ENCODE data around the gene ZC3H13.

The ZC3H13 gene

DNA sequence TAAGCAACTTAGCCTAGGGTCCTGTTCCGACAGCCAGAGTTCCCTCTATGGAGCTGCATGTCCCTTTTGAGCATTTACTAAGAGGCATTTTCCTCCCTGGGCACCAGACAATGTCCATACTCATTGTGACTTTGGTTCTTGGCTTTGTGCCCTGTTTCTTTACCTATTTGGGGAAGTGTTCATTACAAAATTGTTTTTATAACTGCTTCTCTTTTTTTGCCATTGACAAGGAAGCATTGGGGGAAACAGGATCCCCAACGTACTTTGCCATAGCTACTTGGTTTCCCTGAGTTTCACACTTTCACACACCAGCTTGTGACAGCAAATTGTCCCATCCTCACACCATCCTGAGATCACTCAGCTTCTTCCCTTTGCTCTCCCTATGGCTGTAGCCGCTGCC lies 119.9 kb downstream of the ZC3H13 start:
- DNase-seq, result no peak

- no peak for DNase-seq
Measured at GRCh38 chr13:45932172-45932571, 120.4 kb downstream of the ZC3H13 start.

GRCh38 chr13:45931211-45931610 lies 121.3 kb downstream of the ZC3H13 start:
- DNase-seq, result no peak

DNA sequence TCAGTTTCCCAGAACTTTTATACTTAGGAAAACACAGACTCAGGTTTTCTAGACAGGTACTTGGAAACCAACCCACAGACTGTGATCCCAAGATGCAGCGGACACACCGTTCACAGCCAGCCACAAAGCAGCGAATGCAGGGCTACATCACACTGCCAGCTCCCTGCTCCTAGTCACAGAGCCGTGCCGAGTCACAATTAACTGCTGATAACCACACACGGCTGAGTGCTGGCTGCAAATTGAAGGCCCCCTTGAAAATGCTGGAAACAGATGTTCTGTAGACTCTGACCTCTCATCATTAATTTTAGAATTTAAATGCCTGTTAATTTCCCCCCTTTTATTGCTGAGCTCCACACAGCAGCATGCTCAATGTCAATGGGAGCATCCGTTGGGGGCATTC lies 122.4 kb downstream of the ZC3H13 start:
- no peak for DNase-seq

DNA sequence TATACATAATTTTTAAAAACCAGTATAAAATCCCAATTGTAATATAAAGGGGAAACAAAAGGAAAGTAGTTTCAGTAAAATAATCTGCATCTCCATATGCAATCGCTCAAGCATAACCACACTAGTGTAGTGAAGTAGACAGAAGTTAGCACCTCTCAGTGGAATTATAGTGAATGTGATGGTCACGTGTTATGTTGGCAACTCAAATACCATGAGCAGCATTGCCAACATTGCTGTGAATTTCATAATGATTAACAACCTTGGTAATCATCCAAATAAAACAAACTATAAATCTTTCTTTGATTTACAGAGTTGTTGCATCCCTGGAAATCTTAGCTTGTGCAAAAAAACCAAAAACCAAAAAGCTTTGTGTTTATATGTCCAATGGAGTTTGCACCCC lies 123.7 kb downstream of the ZC3H13 start:
- DNase-seq, result no peak

- DNase-seq, result no peak
Measured at GRCh38 chr13:45928176-45928575, 124.4 kb downstream of the ZC3H13 start.

GRCh38 chr13:45926741-45927140 lies 125.8 kb downstream of the ZC3H13 start:
- no peak for DNase-seq

DNA sequence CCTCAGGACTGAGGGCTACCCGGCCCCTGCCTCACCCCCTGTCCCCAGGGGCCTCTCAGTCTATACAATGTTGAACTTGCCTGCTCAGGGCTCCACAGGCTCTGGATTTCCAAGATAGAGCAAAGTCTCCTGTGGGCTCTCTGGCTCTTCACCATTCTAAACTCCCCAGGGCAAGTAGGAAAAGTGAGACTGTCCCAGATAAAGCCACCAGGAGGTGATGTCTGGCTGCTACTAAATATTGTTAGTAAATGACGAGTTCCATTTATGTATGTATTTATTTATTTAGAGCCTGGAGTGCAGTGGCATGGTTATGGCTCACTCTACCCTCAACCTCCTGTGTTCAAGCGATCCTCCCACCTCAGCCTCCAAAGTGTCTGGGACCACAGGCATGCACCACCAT lies 127.4 kb downstream of the ZC3H13 start:
- DNase-seq, result peak in 1 of 2 experiments; percentile 7

DNA sequence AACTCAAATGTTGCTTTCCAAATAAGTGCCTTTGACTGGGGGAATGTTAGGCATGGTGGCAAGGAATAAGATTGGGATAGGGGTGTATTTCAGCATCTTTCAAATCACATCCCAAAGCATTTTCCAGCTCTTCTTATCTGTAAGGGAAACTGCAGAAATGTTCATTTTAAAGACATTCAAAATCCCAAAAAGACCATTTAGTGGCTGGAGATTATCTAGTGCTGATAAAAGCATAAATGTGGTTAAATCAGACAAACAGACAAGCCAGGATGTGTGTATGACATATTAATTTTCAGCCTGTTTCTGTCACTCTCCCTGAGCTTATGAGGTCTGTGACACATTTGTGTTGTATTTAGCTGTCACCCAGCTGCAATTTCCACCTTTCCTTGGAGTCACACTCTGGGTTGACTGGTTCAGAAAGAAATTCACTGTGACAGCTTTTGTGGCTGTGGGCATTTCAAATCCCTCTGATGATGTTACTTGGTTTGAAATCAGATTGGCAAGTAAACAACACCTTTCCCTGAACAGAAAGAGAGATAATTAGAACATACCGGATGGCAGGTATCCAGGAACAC lies 131.3 kb downstream of the ZC3H13 start:
- no peak for DNase-seq

DNA sequence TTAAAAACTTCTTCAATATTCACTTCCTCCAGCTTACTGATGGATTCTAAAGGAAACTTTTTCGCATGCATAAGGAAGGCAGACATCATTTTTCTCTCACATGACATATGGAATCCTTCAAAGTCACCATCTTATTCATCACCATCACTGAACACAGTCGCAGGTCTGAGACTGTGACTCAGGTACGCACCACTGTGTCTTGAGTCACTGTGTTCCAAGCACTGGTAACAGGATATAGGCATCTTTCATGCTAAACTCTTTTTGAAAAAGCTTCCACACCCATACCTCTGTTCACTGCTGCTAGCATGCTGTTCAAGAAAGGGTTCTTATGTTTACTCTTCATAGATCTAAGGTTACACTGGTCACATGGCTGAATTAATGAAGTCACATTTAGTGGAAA lies 133.9 kb downstream of the ZC3H13 start:
- DNase-seq, result no peak

GRCh38 chr13:45917019-45917418 lies 135.5 kb downstream of the ZC3H13 start:
- no peak for DNase-seq

GRCh38 chr13:45915686-45916439 lies 136.7 kb downstream of the ZC3H13 start:
- no peak for DNase-seq

GRCh38 chr13:45909673-45910072 lies 142.9 kb downstream of the ZC3H13 start:
- no peak for DNase-seq

- DNase-seq, result no peak
Measured at GRCh38 chr13:45909089-45909488, 143.5 kb downstream of the ZC3H13 start.

DNA sequence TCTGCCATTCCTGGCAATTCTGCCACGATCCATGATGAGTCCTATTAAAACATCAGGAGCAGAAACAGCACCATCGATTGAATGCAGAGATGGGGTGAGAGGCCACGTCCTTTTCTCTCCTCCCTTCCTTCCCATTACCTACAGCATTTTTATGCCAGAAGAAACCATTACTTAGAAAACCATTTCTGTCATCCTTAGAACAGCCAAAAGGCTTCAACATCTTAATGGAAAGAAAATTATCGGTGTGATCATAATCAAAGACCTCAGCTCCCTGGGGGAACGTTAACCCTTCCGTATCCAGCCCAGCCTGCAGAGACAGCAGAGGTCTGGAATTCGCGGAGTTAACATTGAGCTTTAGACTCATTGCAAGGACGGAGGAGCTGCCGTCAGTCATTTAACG lies 145.0 kb downstream of the ZC3H13 start:
- DNase-seq, result no peak
